IPS-18a (cell line): ENCODE data around the gene FCSK.

ENCODE experiments used
- H3K27ac ChIP-seq: one replicate; pipeline ENCODE4 v1.5.1; 2013; ENCODE audit warnings: low read length
- H3K27me3 ChIP-seq: one replicate; pipeline ENCODE4 v1.6.1; 2013; ENCODE audit warnings: mild to moderate bottlenecking, low read length; ENCODE audit not compliant: control insufficient read depth, insufficient read depth
- H3K36me3 ChIP-seq: one replicate; pipeline ENCODE4 v1.6.1; 2013; ENCODE audit warnings: low read depth, low read length; ENCODE audit not compliant: control insufficient read depth
- H3K4me1 ChIP-seq: one replicate; pipeline ENCODE4 v1.6.1; 2013; ENCODE audit warnings: low read depth, low read length; ENCODE audit not compliant: control insufficient read depth
- H3K4me3 ChIP-seq: one replicate; pipeline ENCODE4 v1.5.1; 2013; ENCODE audit warnings: low read length
- H3K9ac ChIP-seq: one replicate; pipeline ENCODE4 v1.6.1; 2013; ENCODE audit warnings: mild to moderate bottlenecking, low read length, moderate library complexity
- H3K9me3 ChIP-seq: one replicate; pipeline ENCODE4 v1.6.1; 2013; ENCODE audit warnings: low read depth, low read length; ENCODE audit not compliant: control insufficient read depth

The FCSK gene

GRCh38 chr16:70465999-70466804 lies 11.8 kb downstream of the FCSK start:
- Histone ChIP-seq H3K27me3 (no peaks in the 10 kb centered on the region), H3K27ac (no peak overlapping the region)

GRCh38 chr16:70466805-70467076 lies 12.3 kb downstream of the FCSK start:
- Histone ChIP-seq H3K36me3 (no peaks in the 10 kb centered on the region), H3K9ac (no peak overlapping the region), H3K9me3 (no peaks in the 10 kb centered on the region), H3K4me1 (no peaks in the 10 kb centered on the region), H3K27ac (no peak overlapping the region), H3K27me3 (no peaks in the 10 kb centered on the region), H3K4me3 (no peak overlapping the region)

More at GRCh38 chr16:70465999-70466804, 11.8 kb downstream of the FCSK start:
- H3K9ac ChIP-seq, result no peak overlapping the region
- H3K4me3 ChIP-seq, result no peak overlapping the region
- H3K9me3 ChIP-seq, result no peaks in the 10 kb centered on the region
- H3K4me1 ChIP-seq, result no peaks in the 10 kb centered on the region
- no peaks in the 10 kb centered on the region for H3K36me3 ChIP-seq

GRCh38 chr16:70467113-70467512 lies 12.7 kb downstream of the FCSK start:
- no peak overlapping the region for H3K27ac ChIP-seq
- H3K36me3 ChIP-seq, result no peaks in the 10 kb centered on the region
- H3K9ac ChIP-seq, result no peak overlapping the region
- H3K4me3 ChIP-seq, result no peak overlapping the region
- H3K9me3 ChIP-seq, result no peaks in the 10 kb centered on the region
- H3K4me1 ChIP-seq, result no peaks in the 10 kb centered on the region
- no peaks in the 10 kb centered on the region for H3K27me3 ChIP-seq

- Histone ChIP-seq H3K9ac (no peak overlapping the region), H3K27me3 (no peaks in the 10 kb centered on the region), H3K27ac (no peak overlapping the region), H3K36me3 (no peaks in the 10 kb centered on the region), H3K4me1 (no peaks in the 10 kb centered on the region), H3K9me3 (no peaks in the 10 kb centered on the region), H3K4me3 (no peak overlapping the region)
Observed at GRCh38 chr16:70467608-70468007, 13.2 kb downstream of the FCSK start.

- Histone ChIP-seq H3K9ac (no peak overlapping the region), H3K4me1 (no peaks in the 10 kb centered on the region), H3K9me3 (no peaks in the 10 kb centered on the region), H3K27me3 (no peaks in the 10 kb centered on the region), H3K4me3 (no peak overlapping the region), H3K27ac (no peak overlapping the region), H3K36me3 (no peaks in the 10 kb centered on the region)
Observed at GRCh38 chr16:70468776-70469525, 14.6 kb downstream of the FCSK start.

GRCh38 chr16:70470141-70470926 lies 15.9 kb downstream of the FCSK start:
- Histone ChIP-seq H3K36me3 (no peaks in the 10 kb centered on the region), H3K4me3 (no peak overlapping the region), H3K9me3 (no peaks in the 10 kb centered on the region), H3K4me1 (no peaks in the 10 kb centered on the region), H3K27ac (no peak overlapping the region), H3K9ac (no peak overlapping the region), H3K27me3 (no peaks in the 10 kb centered on the region)

- Histone ChIP-seq H3K9ac (no peak overlapping the region), H3K4me1 (no peaks in the 10 kb centered on the region), H3K4me3 (no peak overlapping the region), H3K27me3 (no peaks in the 10 kb centered on the region), H3K27ac (no peak overlapping the region), H3K9me3 (no peaks in the 10 kb centered on the region), H3K36me3 (no peaks in the 10 kb centered on the region)
Observed at GRCh38 chr16:70470927-70471341, 16.5 kb downstream of the FCSK start.

GRCh38 chr16:70472786-70473433 lies 18.5 kb downstream of the FCSK start:
- H3K36me3 ChIP-seq, result no peaks in the 10 kb centered on the region
- no peaks in the 10 kb centered on the region for H3K27me3 ChIP-seq
- no peak overlapping the region for H3K9ac ChIP-seq
- no peak overlapping the region for H3K4me3 ChIP-seq
- no peaks in the 10 kb centered on the region for H3K9me3 ChIP-seq
- no peak overlapping the region for H3K27ac ChIP-seq
- no peaks in the 10 kb centered on the region for H3K4me1 ChIP-seq

GRCh38 chr16:70473446-70474319 lies 19.3 kb downstream of the FCSK start:
- no peaks in the 10 kb centered on the region for H3K9me3 ChIP-seq
- H3K4me1 ChIP-seq, result no peaks in the 10 kb centered on the region
- no peaks in the 10 kb centered on the region for H3K36me3 ChIP-seq
- H3K4me3 ChIP-seq, result no peak overlapping the region
- no peaks in the 10 kb centered on the region for H3K27me3 ChIP-seq
- no peak overlapping the region for H3K27ac ChIP-seq
- H3K9ac ChIP-seq, result no peak overlapping the region

- no peak overlapping the region for H3K9ac ChIP-seq
- H3K27me3 ChIP-seq, result no peaks in the 10 kb centered on the region
- no peak overlapping the region for H3K4me3 ChIP-seq
- no peaks in the 10 kb centered on the region for H3K4me1 ChIP-seq
- H3K9me3 ChIP-seq, result no peaks in the 10 kb centered on the region
- H3K36me3 ChIP-seq, result no peaks in the 10 kb centered on the region
- no peak overlapping the region for H3K27ac ChIP-seq
Observed at GRCh38 chr16:70474320-70475053, 20.1 kb downstream of the FCSK start.
